GM20000 (cell line): ENCODE data around the gene METAP1D.
"Not testable (repeated sequence)": the region's sequence is repeated elsewhere in the genome, so short reads cannot be mapped to it uniquely, and the experiment has no call there.

ENCODE experiments used
- DNase-seq: peaks from one replicate; pipeline ENCODE4 v3.0.0; 2012; ENCODE audit warnings: low spot score
- CTCF ChIP-seq: IDR thresholded peaks from 2 replicates; pipeline ENCODE4 v1.5.1; 2012; ENCODE audit warnings: mild to moderate bottlenecking, control low read depth; ENCODE audit errors: extremely low read depth, missing control alignments

METAP1D gene

GRCh38 chr2:172109988-172110811 is 110.4 kb downstream of the METAP1D start:
- DNase-seq = peak; percentile 7
- TF ChIP-seq CTCF = no peak

- no peak for TF ChIP-seq CTCF
- peak; percentile 10 for DNase-seq
Measured at GRCh38 chr2:172113617-172114016, 113.9 kb downstream of the METAP1D start.

GRCh38 chr2:172114176-172114575 is 114.4 kb downstream of the METAP1D start:
- not testable (repeated sequence) for DNase-seq

GRCh38 chr2:172114579-172114978 is 114.8 kb downstream of the METAP1D start:
- no peak for DNase-seq
- no peak for TF ChIP-seq CTCF

GRCh38 chr2:172116107-172116506 is 116.4 kb downstream of the METAP1D start:
- TF ChIP-seq CTCF = no peak
- no peak for DNase-seq

- TF ChIP-seq CTCF = no peak
- no peak for DNase-seq
Measured at GRCh38 chr2:172119089-172119488, 119.3 kb downstream of the METAP1D start.

GRCh38 chr2:172120118-172120517 is 120.4 kb downstream of the METAP1D start:
- DNase-seq = no peak
- TF ChIP-seq CTCF = no peak

GRCh38 chr2:172128484-172128883 is 128.7 kb downstream of the METAP1D start:
- TF ChIP-seq CTCF = no peak
- DNase-seq = no peak
